Type B pancreatic cell (in vitro differentiated cells): ENCODE measurements around the gene MRM3. TPM values are rescaled to one million over a fixed set of nuclear protein-coding genes. Genes with fewer than 3 reads are reported as not detected.
"Not testable (repeated sequence)": the region's sequence is repeated elsewhere in the genome, so short reads cannot be mapped to it uniquely, and the experiment has no call there.

Experiments used
- DNase-seq: peaks from one replicate; pipeline ENCODE4 v3.0.0; 2021; ENCODE audit warnings: mixed read lengths; ENCODE audit not compliant: unreplicated experiment; ENCODE audit errors: extremely low spot score
- H3K27ac Mint-ChIP-seq: 2 replicates; pipeline ENCODE4 v1.8.0; 2021; ENCODE audit warnings: mild to moderate bottlenecking, mixed read lengths
- H3K27me3 Mint-ChIP-seq: 2 replicates; pipeline ENCODE4 v1.8.0; 2021; ENCODE audit warnings: mixed read lengths
- H3K36me3 Mint-ChIP-seq: 2 replicates; pipeline ENCODE4 v1.8.0; 2021; ENCODE audit warnings: mixed read lengths
- H3K4me1 Mint-ChIP-seq: one replicate; pipeline ENCODE4 v1.8.0; 2021; ENCODE audit warnings: mixed read lengths; ENCODE audit not compliant: unreplicated experiment
- H3K4me3 Mint-ChIP-seq: 2 replicates; pipeline ENCODE4 v1.8.0; 2021; ENCODE audit warnings: mild to moderate bottlenecking, mixed read lengths
- H3K9me3 Mint-ChIP-seq: 2 replicates; pipeline ENCODE4 v1.8.0; 2021; ENCODE audit warnings: mixed read lengths
- total RNA-seq: library from RNA; stranded (reverse); gene quantifications from 2 replicates; pipeline ENCODE4 v1.2.1, GENCODE V29; 2021; ENCODE audit warnings: low replicate concordance
- TF ChIP-seq, protein P1 (sequence below): fragments of 200-600 bp; sonication (generic); conservative IDR thresholded peaks from 2 replicates; pipeline ENCODE4 v1.5.0; 2021; ENCODE audit warnings: antibody characterized with exemption, mild to moderate bottlenecking

The MRM3 gene
- total RNA-seq, 1 donor from 2014 or later: 21.3 TPM

DNA sequence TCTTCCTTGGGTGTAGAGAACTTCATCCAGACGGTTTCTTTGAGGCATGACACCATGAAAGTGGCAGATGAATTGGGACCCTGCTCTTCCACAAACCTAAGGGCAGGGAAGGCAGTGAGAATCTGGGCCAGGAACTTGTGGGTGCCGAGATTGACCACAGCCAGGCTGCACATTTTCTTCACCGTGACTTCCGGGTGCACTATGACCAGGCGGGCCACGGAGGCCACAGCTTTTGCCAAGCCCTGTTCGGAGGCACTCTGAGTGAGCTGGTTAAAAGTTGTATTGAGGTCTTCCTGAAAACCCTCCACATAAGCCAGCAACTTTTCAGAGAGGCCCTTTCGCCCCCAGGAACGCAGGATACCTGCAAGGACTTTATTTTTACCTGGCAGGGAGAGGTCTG lies 36.0 kb upstream of the MRM3 start:
- no peak for DNase-seq
- no peaks in the 10 kb centered on the region for H3K27me3 Mint-ChIP-seq
- TF ChIP-seq, protein P1, sequence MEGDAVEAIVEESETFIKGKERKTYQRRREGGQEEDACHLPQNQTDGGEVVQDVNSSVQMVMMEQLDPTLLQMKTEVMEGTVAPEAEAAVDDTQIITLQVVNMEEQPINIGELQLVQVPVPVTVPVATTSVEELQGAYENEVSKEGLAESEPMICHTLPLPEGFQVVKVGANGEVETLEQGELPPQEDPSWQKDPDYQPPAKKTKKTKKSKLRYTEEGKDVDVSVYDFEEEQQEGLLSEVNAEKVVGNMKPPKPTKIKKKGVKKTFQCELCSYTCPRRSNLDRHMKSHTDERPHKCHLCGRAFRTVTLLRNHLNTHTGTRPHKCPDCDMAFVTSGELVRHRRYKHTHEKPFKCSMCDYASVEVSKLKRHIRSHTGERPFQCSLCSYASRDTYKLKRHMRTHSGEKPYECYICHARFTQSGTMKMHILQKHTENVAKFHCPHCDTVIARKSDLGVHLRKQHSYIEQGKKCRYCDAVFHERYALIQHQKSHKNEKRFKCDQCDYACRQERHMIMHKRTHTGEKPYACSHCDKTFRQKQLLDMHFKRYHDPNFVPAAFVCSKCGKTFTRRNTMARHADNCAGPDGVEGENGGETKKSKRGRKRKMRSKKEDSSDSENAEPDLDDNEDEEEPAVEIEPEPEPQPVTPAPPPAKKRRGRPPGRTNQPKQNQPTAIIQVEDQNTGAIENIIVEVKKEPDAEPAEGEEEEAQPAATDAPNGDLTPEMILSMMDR: no peak
- H3K9me3 Mint-ChIP-seq: peaks cover 8% of the 10 kb centered on the region
- H3K36me3 Mint-ChIP-seq: peaks cover 42% of the 10 kb centered on the region
- H3K27ac Mint-ChIP-seq: no peak overlapping the region
- H3K4me1 Mint-ChIP-seq: peaks cover 15% of the 10 kb centered on the region
- H3K4me3 Mint-ChIP-seq: no peak overlapping the region

DNA sequence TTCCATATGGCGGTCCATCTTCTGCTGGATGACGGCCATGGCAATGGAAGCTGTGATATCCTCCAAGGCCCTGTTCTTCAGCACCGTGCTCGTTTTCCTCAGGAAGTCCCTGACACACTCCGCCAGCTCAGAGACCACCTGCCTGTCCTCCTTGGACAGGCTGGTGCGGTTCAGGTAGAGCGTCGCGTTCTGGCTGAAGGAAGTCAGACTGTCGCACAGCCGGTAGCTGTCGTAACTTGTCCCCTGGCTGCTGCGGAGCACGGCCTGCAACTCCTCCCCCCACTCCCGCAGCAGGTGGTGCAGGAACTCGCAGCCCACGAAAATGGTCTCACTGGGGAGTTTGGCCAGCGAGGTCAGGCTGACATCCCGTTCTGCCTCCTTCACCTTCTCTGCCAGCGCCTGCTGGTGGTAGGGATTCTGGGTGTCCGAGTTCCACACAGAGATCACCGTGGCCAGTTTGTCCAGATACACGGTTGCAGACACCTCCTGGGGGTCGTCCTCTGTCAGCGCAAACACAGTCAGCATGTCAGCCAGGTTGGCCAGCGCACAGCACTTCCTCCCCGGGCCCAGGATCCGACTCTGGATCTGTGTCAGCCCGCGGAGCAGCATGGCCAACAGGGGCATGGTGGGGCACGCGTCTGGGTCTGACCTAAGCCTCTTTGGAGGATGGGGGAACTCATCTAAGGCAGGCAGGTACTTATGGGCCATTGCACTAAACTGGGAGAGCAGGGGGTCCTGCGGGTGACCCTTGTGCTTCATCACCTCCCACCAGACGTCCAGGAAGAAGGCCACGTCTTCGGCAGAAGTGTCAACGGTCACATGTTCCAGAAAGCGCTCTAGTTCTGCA lies 35.1 kb upstream of the MRM3 start:
- Mint-ChIP-seq H3K9me3 (peaks cover 8% of the 10 kb centered on the region), H3K4me3 (no peak overlapping the region), H3K36me3 (peaks cover 39% of the 10 kb centered on the region), H3K27me3 (no peaks in the 10 kb centered on the region), H3K27ac (no peak overlapping the region), H3K4me1 (peaks cover 20% of the 10 kb centered on the region)
- no peak for DNase-seq
- TF ChIP-seq, protein P1: no peak

DNA sequence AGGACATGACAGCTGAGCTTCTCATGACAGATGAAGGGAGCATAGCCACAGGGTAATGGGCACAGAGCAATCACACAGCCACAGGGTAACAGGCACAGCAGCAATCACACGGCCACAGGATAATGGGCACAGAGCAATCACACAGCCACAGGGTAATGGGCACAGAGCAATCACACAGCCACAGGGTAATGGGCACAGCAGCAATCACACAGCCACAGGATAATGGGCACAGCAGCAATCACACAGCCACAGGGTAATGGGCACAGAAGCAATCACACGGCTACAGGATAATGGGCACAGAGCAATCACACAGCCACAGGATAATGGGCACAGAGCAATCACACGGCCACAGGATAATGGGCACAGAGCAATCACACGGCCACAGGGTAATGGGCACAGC lies 33.5 kb upstream of the MRM3 start:
- not testable (repeated sequence) for DNase-seq, H3K27ac Mint-ChIP-seq, H3K27me3 Mint-ChIP-seq, H3K9me3 Mint-ChIP-seq
- H3K4me1 Mint-ChIP-seq: peaks cover 24% of the 10 kb centered on the region
- peaks cover 29% of the 10 kb centered on the region for H3K36me3 Mint-ChIP-seq
- H3K4me3 Mint-ChIP-seq: peak overlapping the region; percentile 30

DNA sequence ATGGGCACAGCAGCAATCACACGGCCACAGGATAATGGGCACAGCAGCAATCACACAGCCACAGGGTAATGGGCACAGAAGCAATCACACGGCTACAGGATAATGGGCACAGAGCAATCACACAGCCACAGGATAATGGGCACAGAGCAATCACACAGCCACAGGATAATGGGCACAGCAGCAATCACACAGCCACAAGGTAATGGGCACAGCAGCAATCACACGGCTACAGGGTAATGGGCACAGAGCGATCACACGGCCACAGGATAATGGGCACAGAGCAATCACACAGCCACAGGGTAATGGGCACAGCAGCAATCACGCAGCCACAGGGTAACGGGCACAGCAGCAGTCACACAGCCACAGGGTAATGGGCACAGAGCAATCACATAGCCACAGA lies 32.8 kb upstream of the MRM3 start:
- not testable (repeated sequence) for H3K27me3 Mint-ChIP-seq, DNase-seq, H3K27ac Mint-ChIP-seq, H3K9me3 Mint-ChIP-seq
- Mint-ChIP-seq H3K36me3 (peaks cover 26% of the 10 kb centered on the region), H3K4me3 (peak overlapping the region; percentile 69), H3K4me1 (peaks cover 24% of the 10 kb centered on the region)

DNA sequence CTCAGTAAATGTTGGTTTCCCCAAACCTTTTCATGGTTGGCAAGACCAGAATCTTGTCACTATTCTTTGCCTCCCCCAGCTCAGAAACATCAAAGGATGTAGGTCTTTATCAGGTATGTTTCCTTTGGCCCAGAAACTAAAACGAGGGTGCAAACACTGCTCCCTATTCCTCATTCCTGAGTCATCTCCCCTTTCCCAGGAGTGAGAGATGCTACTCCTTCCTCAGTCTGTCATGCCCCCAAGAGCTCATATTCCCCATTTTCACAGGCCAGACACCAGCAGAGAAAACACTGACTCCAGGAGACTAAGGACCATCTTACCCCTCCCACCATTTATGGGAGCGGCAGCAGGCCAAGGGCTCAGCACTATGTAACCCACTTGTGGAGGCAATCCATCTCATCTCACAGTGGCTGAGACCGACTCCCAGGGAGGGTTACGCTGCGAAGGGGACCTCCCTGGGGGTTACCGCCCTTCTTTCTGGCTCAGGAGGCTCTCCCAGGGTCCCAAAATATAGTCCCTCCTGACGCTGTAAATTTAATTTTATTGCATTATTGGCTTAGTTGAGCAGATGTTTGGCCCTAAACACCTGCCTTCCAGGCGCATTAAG lies 31.6 kb upstream of the MRM3 start:
- TF ChIP-seq, protein P1: no peak
- H3K4me1 Mint-ChIP-seq: peaks cover 29% of the 10 kb centered on the region
- peaks cover 8% of the 10 kb centered on the region for H3K9me3 Mint-ChIP-seq
- H3K36me3 Mint-ChIP-seq: peaks cover 25% of the 10 kb centered on the region
- H3K4me3 Mint-ChIP-seq: peak overlapping the region; percentile 99
- H3K27ac Mint-ChIP-seq: peak overlapping the region; percentile 94
- DNase-seq: no peak
- H3K27me3 Mint-ChIP-seq: no peaks in the 10 kb centered on the region

DNA sequence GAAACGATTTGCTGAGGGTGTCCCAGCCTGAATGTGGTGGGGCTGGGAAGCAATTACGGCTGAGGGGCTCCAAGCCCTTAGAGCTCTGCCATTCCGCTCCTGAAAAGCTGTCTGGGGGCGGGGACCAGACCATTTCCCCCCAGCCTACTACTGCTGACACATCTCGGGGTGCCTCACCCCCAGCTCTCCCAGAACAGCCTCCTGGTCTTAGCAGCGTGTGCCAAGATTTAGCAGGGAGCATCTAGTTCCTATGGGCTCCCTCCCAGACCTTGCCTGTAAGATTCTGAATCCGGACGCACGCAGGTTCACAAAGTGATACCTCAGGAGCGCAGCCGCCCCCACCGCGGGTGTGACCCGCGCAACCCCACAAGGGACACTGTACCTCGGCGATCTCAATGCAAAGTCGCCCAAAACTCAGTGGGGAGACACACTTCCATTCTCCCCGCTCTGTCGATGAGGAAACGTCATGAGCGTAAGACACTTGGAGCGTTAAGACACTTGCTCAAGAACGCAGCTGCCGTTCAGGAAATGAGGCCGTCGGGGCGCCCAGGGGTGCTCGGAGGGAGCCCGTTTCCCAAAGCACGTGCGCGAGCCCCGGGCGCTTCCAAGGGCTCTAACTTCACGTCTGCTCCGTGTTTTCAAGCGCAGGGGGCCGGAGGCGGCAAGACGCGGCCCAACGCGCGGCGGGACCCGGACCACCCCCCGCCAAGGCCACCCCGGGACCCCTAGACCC lies 30.7 kb upstream of the MRM3 start:
- Mint-ChIP-seq H3K4me1 (peaks cover 38% of the 10 kb centered on the region), H3K9me3 (peaks cover 8% of the 10 kb centered on the region), H3K27me3 (no peaks in the 10 kb centered on the region), H3K36me3 (peaks cover 30% of the 10 kb centered on the region), H3K27ac (peak overlapping the region; percentile 94), H3K4me3 (peak overlapping the region; percentile 99)
- TF ChIP-seq, protein P1: no peak
- DNase-seq: no peak
